Kidney epithelial cell (primary cell): ENCODE results near the gene MPIG6B. TPM values are rescaled to one million over a fixed set of nuclear protein-coding genes. Genes with fewer than 3 reads are reported as not detected.

Experiments used
- DNase-seq: peaks from one replicate; pipeline ENCODE4 v3.0.0-alpha.2; 2010; ENCODE audit warnings: low read depth
- H3K27me3 ChIP-seq: 2 replicates; pipeline ENCODE4 v1.6.0; 2011; ENCODE audit warnings: low read length; ENCODE audit not compliant: control insufficient read depth, insufficient read depth
- H3K36me3 ChIP-seq: 2 replicates; pipeline ENCODE4 v1.5.1; 2011; ENCODE audit warnings: low read length; ENCODE audit not compliant: control insufficient read depth, insufficient read depth
- H3K4me3 ChIP-seq: 2 replicates; pipeline ENCODE4 v1.5.1; 2011; ENCODE audit warnings: low read depth, mild to moderate bottlenecking, control low read depth, low read length
- CTCF ChIP-seq: IDR thresholded peaks from 2 replicates; pipeline ENCODE4 v1.5.1; 2011; ENCODE audit warnings: mild to moderate bottlenecking, moderate library complexity, low read length, control low read depth, inconsistent platforms; ENCODE audit not compliant: insufficient read depth, poor library complexity, severe bottlenecking
- total RNA-seq: library from RNA; depleted of rRNA; stranded (reverse); fragments of >200 nt; gene quantifications from 2 replicates; pipeline ENCODE4 v1.2.3, GENCODE V29; 2015

MPIG6B gene
- total RNA-seq, 1 donor from 2014 or later = 0.29 TPM

GRCh38 chr6:31762878-31763618 is 39.9 kb downstream of the MPIG6B start:
- TF ChIP-seq CTCF = no peak
- H3K27me3 ChIP-seq = no peaks in the 10 kb centered on the region
- no peak overlapping the region for H3K4me3 ChIP-seq
- no peak for DNase-seq
- no peaks in the 10 kb centered on the region for H3K36me3 ChIP-seq

- Histone ChIP-seq H3K27me3 (no peaks in the 10 kb centered on the region), H3K4me3 (no peak overlapping the region), H3K36me3 (no peaks in the 10 kb centered on the region)
- no peak for TF ChIP-seq CTCF
- no peak for DNase-seq
Measured at GRCh38 chr6:31763619-31763940, 40.4 kb downstream of the MPIG6B start.

GRCh38 chr6:31764198-31764597 is 41.0 kb downstream of the MPIG6B start:
- no peak for TF ChIP-seq CTCF
- H3K27me3 ChIP-seq = no peaks in the 10 kb centered on the region
- no peak overlapping the region for H3K4me3 ChIP-seq
- no peak for DNase-seq
- no peaks in the 10 kb centered on the region for H3K36me3 ChIP-seq

GRCh38 chr6:31765559-31765909 is 42.4 kb downstream of the MPIG6B start:
- H3K27me3 ChIP-seq = no peaks in the 10 kb centered on the region
- H3K4me3 ChIP-seq = no peak overlapping the region
- no peak for DNase-seq
- no peaks in the 10 kb centered on the region for H3K36me3 ChIP-seq
- no peak for TF ChIP-seq CTCF

- peak overlapping the region; percentile 14 for H3K4me3 ChIP-seq
- no peaks in the 10 kb centered on the region for H3K36me3 ChIP-seq
- DNase-seq = no peak
- no peaks in the 10 kb centered on the region for H3K27me3 ChIP-seq
- TF ChIP-seq CTCF = no peak
Measured at GRCh38 chr6:31765910-31766794, 43.0 kb downstream of the MPIG6B start.
